OCI-LY1 (cell line): ENCODE results near the gene KSR1.

ENCODE experiments used
- H2AFZ ChIP-seq: fragments of 200-600 bp; sonication (generic), shearing (Covaris generic); 2 replicates; pipeline ENCODE4 v1.6.0; 2014; ENCODE audit warnings: antibody characterized with exemption, mild to moderate bottlenecking, low read length
- H3F3A ChIP-seq: fragments of 200-600 bp; sonication (generic), shearing (Covaris generic); 2 replicates; pipeline ENCODE4 v1.6.0; 2014; ENCODE audit warnings: mild to moderate bottlenecking, antibody characterized with exemption, low read length, moderate library complexity; ENCODE audit not compliant: insufficient read depth
- H3K27ac ChIP-seq: fragments of 200-600 bp; sonication (generic); 2 replicates; pipeline ENCODE4 v1.5.1; 2014; ENCODE audit warnings: low read length, mixed run types, mild to moderate bottlenecking, low read depth; ENCODE audit not compliant: poor library complexity, severe bottlenecking
- H3K27me3 ChIP-seq: fragments of 200-600 bp; sonication (generic); 2 replicates; pipeline ENCODE4 v1.6.0; 2014; ENCODE audit warnings: antibody characterized with exemption, mild to moderate bottlenecking, low read length, moderate library complexity; ENCODE audit not compliant: insufficient read depth
- H3K36me3 ChIP-seq: fragments of 200-600 bp; sonication (generic); 2 replicates; pipeline ENCODE4 v1.6.1; 2014; ENCODE audit warnings: mild to moderate bottlenecking, antibody characterized with exemption, low read length, moderate library complexity, mixed read lengths; ENCODE audit not compliant: insufficient read depth
- H3K4me1 ChIP-seq: fragments of 200-600 bp; sonication (generic); 2 replicates; pipeline ENCODE4 v1.5.1; 2014; ENCODE audit warnings: mild to moderate bottlenecking, low read length, moderate library complexity; ENCODE audit not compliant: insufficient read depth, severe bottlenecking
- H3K4me2 ChIP-seq: fragments of 200-600 bp; sonication (generic), shearing (Covaris generic); 2 replicates; pipeline ENCODE4 v1.6.1; 2014; ENCODE audit warnings: low read length
- H3K4me3 ChIP-seq: fragments of 200-600 bp; sonication (generic); 2 replicates; pipeline ENCODE4 v1.5.1; 2014; ENCODE audit warnings: low read length, low read depth, mild to moderate bottlenecking, mixed read lengths; ENCODE audit not compliant: poor library complexity, severe bottlenecking
- H3K79me2 ChIP-seq: fragments of 200-600 bp; shearing (Covaris generic); 2 replicates; pipeline ENCODE4 v1.6.1; 2016; ENCODE audit warnings: mixed run types, low read length, mixed read lengths; ENCODE audit not compliant: insufficient read depth
- H3K9ac ChIP-seq: fragments of 200-600 bp; sonication (generic), shearing (Covaris generic); 2 replicates; pipeline ENCODE4 v1.6.1; 2014; ENCODE audit warnings: mild to moderate bottlenecking, low read length, mixed read lengths
- H3K9me2 ChIP-seq: fragments of 200-600 bp; sonication (generic), shearing (Covaris generic); 2 replicates; pipeline ENCODE4 v1.6.1; 2014; ENCODE audit warnings: low read depth, mild to moderate bottlenecking, low read length, mixed read lengths
- H3K9me3 ChIP-seq: fragments of 200-600 bp; shearing (Covaris generic); 2 replicates; pipeline ENCODE4 v1.6.1; 2014; ENCODE audit warnings: low read length, mixed read lengths
- H4K20me1 ChIP-seq: fragments of 200-600 bp; sonication (generic), shearing (Covaris generic); 2 replicates; pipeline ENCODE4 v1.6.0; 2016; ENCODE audit warnings: mild to moderate bottlenecking, low read length; ENCODE audit not compliant: insufficient read depth
- CTCF ChIP-seq: fragments of 200-600 bp; sonication (generic), shearing (Covaris generic); IDR thresholded peaks from 2 replicates; pipeline ENCODE4 v1.5.1; 2017; ENCODE audit warnings: mild to moderate bottlenecking, antibody characterized with exemption, low read length, moderate library complexity, mixed read lengths
- EZH2 ChIP-seq: fragments of 200-600 bp; sonication (generic), shearing (Covaris generic); IDR thresholded peaks from 2 replicates; pipeline ENCODE4 v1.8.0; 2017; ENCODE audit warnings: borderline replicate concordance, mixed run types, mild to moderate bottlenecking, antibody characterized with exemption, low read length, moderate library complexity, mixed read lengths

KSR1 gene

GRCh38 chr17:27518048-27518447 is 61.8 kb downstream of the KSR1 start:
- no peaks in the 10 kb centered on the region for H3F3A ChIP-seq
- no peaks in the 10 kb centered on the region for H4K20me1 ChIP-seq
- no peaks in the 10 kb centered on the region for H3K9me2 ChIP-seq
- H3K4me3 ChIP-seq, result no peak overlapping the region
- H3K27ac ChIP-seq, result no peak overlapping the region
- H3K4me2 ChIP-seq, result no peak overlapping the region
- H3K4me1 ChIP-seq, result no peaks in the 10 kb centered on the region
- no peaks in the 10 kb centered on the region for H3K36me3 ChIP-seq
- H3K9ac ChIP-seq, result no peak overlapping the region
- no peak overlapping the region for H2AFZ ChIP-seq
- TF ChIP-seq EZH2 (no peak), CTCF (no peak)
- no peaks in the 10 kb centered on the region for H3K9me3 ChIP-seq
- H3K27me3 ChIP-seq, result peaks cover 3% of the 10 kb centered on the region; the same call in 1 of the 2 replicates
- no peaks in the 10 kb centered on the region for H3K79me2 ChIP-seq

- Histone ChIP-seq H4K20me1 (no peaks in the 10 kb centered on the region), H3F3A (no peaks in the 10 kb centered on the region), H3K4me3 (no peak overlapping the region), H3K36me3 (no peaks in the 10 kb centered on the region), H3K79me2 (no peaks in the 10 kb centered on the region), H3K9me2 (no peaks in the 10 kb centered on the region), H3K9ac (no peak overlapping the region), H3K9me3 (no peaks in the 10 kb centered on the region), H3K27me3 (peaks cover 3% of the 10 kb centered on the region; the same call in 1 of the 2 replicates), H2AFZ (no peak overlapping the region), H3K4me2 (no peak overlapping the region), H3K4me1 (no peaks in the 10 kb centered on the region), H3K27ac (no peak overlapping the region)
- TF ChIP-seq EZH2 (no peak), CTCF (no peak)
Measured at GRCh38 chr17:27518545-27519521, 62.6 kb downstream of the KSR1 start.

GRCh38 chr17:27519550-27519949 is 63.3 kb downstream of the KSR1 start:
- H3K9ac ChIP-seq, result no peak overlapping the region
- no peaks in the 10 kb centered on the region for H3K9me2 ChIP-seq
- TF ChIP-seq EZH2 (no peak), CTCF (no peak)
- no peak overlapping the region for H3K27ac ChIP-seq
- H4K20me1 ChIP-seq, result no peaks in the 10 kb centered on the region
- H3K4me2 ChIP-seq, result no peak overlapping the region
- no peaks in the 10 kb centered on the region for H3K4me1 ChIP-seq
- no peaks in the 10 kb centered on the region for H3K36me3 ChIP-seq
- no peaks in the 10 kb centered on the region for H3K79me2 ChIP-seq
- no peaks in the 10 kb centered on the region for H3K9me3 ChIP-seq
- no peak overlapping the region for H2AFZ ChIP-seq
- H3K4me3 ChIP-seq, result no peak overlapping the region
- no peaks in the 10 kb centered on the region for H3F3A ChIP-seq
- peaks cover 3% of the 10 kb centered on the region; the same call in 1 of the 2 replicates for H3K27me3 ChIP-seq
